NCI-H460 (cell line): ENCODE measurements around the gene RNF44. TPM values are rescaled to one million over a fixed set of nuclear protein-coding genes. Genes with fewer than 3 reads are reported as not detected.
"Not testable (repeated sequence)": the region's sequence is repeated elsewhere in the genome, so short reads cannot be mapped to it uniquely, and the experiment has no call there.

ENCODE experiments used
- DNase-seq: peaks from one replicate; pipeline ENCODE4 v3.0.0-alpha.2; 2016; ENCODE audit warnings: low read depth; ENCODE audit errors: extremely low read depth
- total RNA-seq: library from RNA; depleted of rRNA; stranded (reverse); fragments of >200 nt; shearing (Covaris generic); gene quantifications from 2 replicates; pipeline ENCODE4 v1.2.3, GENCODE V29; 2014

RNF44 gene
- total RNA-seq, 1 experiment from 2014 or later, result 24.5 TPM

DNA sequence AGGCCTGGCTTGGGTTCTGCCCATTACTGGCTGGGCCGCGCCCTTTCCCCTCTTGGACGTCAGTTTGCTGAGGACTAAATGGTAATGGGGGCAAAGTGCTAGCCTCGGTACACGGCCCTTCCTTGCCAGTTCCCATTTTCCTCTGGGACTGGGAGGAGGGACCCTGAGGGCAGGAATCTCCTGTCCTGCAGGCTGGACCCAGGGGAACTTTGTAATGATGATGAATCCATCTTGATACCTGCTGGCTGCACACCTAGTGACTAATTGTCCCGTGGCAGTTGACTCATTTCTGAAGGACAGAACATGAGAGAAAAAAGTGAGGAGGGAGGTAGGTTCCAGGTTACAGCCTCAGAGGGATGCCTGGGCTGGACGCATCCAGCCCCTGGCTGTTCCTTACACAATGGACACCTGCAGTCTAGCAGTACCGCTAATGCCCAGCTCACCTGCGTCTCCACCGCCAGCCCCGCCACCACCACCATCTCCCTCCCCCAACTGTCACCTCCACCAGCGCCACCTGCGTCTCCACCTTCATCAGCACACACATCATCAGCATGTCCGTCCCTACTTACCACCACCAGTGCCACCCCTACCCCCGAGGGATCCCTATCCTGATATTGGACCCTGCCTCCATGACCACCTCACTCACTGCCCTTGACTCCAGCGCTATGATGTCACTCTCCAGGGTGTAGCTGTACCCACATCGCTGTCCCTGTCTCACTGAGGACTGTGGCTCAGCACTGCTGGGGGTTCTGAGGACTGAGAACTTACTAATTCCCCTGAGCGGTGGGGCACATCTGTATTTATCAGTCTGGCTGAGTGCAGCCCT, 16.3 kb upstream of the RNF44 start:
- no peak for DNase-seq

GRCh38 chr5:176552332-176552869, 15.2 kb upstream of the RNF44 start:
- DNase-seq, result no peak

DNA sequence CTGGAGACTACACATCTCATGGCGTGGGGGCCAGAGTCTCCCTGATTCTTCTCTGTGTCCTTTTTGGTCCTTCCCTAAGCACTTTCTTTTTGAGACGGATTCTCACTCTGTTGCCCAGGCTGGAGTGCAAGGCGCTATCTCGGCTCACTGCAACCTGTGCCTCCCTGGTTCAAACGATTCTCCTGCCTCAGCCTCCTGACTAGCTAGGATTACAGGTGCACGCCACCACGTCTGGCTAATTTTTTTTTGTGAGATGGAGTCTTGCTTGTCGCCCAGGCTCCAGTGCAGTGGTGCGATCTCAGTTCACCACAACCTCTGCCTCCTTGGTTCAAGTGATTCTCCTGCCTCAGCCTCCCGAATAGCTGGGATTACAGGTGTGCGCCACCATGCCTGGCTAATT, 13.7 kb upstream of the RNF44 start:
- DNase-seq, result not testable (repeated sequence)

DNA sequence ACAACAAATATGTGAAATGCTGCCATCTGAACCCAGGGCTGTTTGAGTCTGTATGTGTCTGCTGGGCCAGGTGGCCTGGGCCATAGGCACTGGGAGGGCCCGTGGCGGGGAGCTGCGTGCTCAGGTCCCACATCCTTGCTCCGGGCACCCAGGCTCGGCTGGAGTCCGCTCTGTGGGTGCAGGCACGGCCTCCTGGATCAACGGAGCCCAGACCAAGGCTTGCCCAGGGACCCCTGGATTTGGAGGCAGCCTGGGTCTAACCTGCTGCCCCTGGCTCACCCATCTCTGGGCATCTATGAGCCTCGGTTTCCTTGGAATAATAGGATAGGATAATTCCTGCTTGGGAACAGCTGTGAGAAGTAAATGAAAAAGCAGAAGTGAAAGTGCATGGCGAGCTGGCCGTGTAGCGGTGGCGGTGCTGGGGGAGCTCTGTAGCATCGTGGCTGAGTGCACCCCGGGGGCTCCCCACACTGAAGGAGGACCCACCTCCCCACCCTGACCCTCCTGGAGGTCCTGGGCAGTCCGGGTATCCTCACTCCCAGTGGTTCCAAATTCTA, 13.2 kb upstream of the RNF44 start:
- no peak for DNase-seq

DNA sequence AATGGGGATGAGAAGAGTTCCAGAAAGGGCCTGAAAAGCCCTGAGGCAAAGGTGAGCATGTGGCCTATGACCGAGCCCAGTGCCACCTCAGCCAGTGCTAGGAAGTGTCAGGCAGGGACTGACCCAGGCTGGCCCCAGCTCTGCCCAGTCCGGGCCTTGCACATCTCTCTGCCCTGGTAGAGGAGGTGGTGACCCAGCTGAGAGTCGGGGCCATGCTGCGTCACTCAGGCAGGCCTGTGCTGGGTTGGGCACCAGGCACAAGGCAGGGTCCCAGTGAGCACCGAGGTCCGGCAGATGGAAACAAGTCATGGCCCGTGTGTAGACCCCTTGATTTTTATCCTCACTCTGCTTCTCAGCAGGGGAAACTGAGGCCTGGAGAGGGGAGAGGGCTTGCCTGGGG, 12.7 kb upstream of the RNF44 start:
- no peak for DNase-seq

- DNase-seq, result no peak
Measured at GRCh38 chr5:176548967-176549444, 11.8 kb upstream of the RNF44 start, which contains the start of gene CDHR2. Gene CDHR2, plus strand, starts transcription at chr5:176549342. Its CDS starts 16,011 bp downstream, at chr5:176565353.

DNA sequence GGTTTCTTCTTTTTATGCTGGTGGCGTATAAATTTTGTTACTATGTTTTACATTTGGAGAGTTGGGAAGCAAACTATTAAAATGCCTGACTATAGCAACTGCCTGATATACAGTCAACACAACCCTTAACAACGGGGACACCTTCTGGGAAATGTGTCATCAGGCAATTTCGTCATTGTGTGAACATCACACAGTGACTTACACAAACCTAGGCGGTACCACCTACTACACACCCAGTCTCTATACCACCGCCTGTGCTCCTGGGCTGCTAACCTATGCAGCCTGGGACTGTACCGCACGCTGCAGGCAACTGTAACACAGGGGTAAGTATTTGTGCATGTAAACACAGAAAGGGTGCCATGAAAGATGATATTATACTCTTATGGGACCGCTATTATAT, 10.6 kb upstream of the RNF44 start:
- no peak for DNase-seq

- DNase-seq, result no peak
Measured at GRCh38 chr5:176545737-176546509, 8.7 kb upstream of the RNF44 start.

DNA sequence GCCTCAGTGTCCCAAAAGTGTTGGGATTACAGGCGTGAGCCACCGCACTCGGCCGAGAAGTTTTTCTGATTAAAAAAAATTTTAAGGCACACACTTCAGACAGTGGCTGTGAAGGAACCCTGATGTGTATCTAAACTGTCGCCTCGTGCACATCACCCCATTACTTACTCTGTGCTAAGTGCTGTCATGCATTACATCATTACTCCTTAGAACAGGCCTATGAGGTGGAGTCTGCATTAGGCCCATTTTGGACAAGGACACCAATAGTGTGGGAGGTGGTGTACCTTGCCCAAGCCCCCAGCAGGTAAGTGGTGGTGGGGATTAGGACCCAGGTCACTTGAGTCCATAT, 8.2 kb upstream of the RNF44 start:
- DNase-seq, result no peak

- peak; percentile 43 for DNase-seq
Measured at GRCh38 chr5:176543428-176544182, 6.4 kb upstream of the RNF44 start.

DNA sequence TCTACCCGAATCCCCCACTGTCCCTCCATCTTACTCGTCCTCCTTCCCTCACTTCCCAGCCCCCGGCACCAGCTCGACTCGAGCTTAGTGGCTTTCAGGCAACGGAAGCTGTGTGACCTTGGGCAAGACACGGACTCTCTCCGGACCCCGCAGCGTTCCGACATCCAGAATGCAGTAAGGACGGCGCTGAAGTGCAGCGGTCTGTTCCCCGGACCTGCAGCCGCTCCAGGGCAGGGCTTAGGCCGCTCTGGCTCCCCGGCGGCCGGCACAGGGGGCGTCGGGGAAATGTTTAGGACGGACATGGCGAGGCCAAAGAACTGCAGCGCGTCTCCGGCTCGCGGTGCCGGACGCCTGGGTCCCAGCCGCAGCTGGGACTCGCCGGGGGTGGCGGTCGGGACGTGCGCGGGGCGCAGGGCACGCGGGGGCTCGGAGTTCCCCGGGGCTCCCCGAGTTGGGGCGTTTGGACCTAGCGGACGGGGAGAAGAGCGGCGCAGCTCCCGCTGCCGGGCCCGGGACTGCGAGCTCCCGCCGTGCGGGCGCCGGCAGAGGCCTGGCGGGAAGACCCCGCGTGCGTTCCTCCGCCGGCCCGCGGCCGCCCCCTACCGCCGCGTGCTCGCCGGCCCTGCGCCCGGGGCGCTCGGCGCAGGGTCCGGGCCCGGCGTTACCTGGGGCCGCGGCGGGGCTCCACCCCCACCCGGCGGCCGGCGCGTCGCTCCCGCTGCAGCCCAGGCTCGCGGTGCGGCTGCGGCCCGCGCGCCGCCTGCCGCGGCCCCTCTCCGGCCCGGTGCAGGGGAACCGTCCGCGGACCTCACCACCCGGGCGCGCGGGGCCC, 5.6 kb upstream of the RNF44 start:
- DNase-seq, result no peak

DNA sequence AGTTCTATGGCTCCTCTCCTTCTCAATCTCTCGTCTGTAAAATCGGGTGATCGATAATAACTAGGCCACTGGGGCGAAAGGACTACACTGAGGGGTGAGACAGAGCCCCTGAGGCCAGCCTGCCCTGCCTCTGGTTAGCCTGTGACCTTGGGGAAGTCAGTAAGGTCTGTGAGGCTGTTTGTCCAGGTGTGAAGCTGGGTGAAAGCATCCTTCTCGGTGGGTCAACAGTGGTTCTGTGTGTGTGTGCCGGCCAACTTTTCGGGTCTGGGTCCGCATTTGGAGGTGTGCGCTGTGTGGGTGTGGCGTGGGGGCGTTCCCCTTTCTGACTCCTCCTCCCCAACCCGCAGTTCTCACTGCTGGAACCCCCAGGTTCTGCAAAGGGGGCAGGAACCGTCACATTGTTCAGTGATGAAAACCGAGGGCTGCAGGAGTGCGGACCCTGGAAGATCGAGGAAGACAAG, 5.0 kb upstream of the RNF44 start:
- DNase-seq, result no peak

GRCh38 chr5:176541338-176542134, 4.3 kb upstream of the RNF44 start:
- peak; percentile 46 for DNase-seq

GRCh38 chr5:176540956-176541337, 3.7 kb upstream of the RNF44 start:
- DNase-seq, result no peak

DNA sequence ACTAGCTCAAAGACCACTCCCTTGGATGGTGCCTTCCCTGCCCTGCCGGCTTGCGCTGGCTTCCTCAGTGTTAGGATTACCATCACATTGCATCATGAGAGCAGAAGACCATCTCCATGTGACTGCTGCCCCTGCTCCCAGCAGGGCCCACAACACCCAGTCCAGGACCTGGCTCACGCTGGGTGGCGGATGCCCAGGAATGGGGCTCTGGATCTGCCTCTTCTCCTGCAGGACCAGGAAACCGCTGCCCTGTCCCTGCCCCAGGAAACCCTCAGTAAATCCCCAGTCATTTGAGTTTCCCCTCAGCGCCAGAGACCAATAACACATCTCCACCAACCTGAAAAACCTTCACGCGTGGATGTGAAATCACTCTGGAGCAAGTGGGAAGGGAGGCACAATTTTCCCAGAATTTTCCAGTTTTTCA, 3.3 kb upstream of the RNF44 start:
- peak; percentile 59 for DNase-seq

DNA sequence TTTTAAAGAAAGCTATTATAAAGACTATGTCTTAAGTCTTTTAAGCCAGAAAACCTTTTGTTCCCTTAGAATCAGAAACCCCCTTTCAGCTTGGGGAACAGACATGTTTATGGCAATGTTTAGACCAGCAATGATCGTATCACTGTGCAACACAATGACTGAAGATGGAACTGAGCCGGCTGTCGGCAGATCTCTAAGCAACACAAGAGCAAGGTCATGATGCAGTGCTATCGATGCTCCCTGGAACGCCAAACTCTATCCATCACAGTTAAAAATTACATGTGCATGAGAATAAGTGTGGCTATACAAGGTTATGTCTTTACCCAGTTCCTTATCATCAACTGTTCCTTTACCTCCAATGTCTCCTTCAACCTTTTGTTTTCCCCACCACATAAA, 1.8 kb upstream of the RNF44 start:
- DNase-seq, result no peak

- no peak for DNase-seq
Measured at GRCh38 chr5:176538230-176538988, 1.2 kb upstream of the RNF44 start.
